ENCODE data around the gene AK1. TPM values are rescaled to one million over a fixed set of nuclear protein-coding genes. Genes with fewer than 3 reads are reported as not detected.
"Not testable (repeated sequence)": the region's sequence is repeated elsewhere in the genome, so short reads cannot be mapped to it uniquely, and the experiment has no call there.

The AK1 gene
- total and polyA plus RNA-seq, 8 donors: 8.9 to 81.7 (median 16.6) TPM

- intact Hi-C loops (cut with DNase I): no loop called here
- Histone ChIP-seq H3K27me3 (no peaks in the 10 kb centered on the region), H3K27ac (peak overlapping the region in 3 of 4 donors; percentile 48 to 67 (median 55)), H3K36me3 (no peaks in the 10 kb centered on the region), H3K4me1 (peaks cover 3 to 16% (median 14%) of the 10 kb centered on the region in 3 donors), H3K4me3 (no peak overlapping the region), H3K9me3 (no peaks in the 10 kb centered on the region)
- ATAC-seq (peak in 3 of 4 donors; percentile 8 to 68 (median 28)), FAIRE-seq (no peak), DNase-seq (peak in 2 of 6 donors; percentile 50 to 57)
- 75 to 79% methylated on average over 18 of the region's 18 CpGs for WGBS, 2 donors
- no peak for TF ChIP-seq CTCF (IDR thresholded peaks at IDR 0.05)
Measured at GRCh38 chr9:127838375-127839078, 38.9 kb downstream of the AK1 start.

- Histone ChIP-seq H3K27me3 (no peaks in the 10 kb centered on the region), H3K36me3 (no peaks in the 10 kb centered on the region), H3K9me3 (no peaks in the 10 kb centered on the region), H3K4me3 (no peak overlapping the region), H3K27ac (no peak overlapping the region), H3K4me1 (peaks cover 3 to 16% (median 14%) of the 10 kb centered on the region in 3 donors)
- DNase-seq: no peak
- no peak for FAIRE-seq
- 79 to 82% methylated on average over 4 of the region's 4 CpGs for WGBS, 2 donors
- ATAC-seq: no peak
- TF ChIP-seq CTCF (IDR thresholded peaks at IDR 0.05): no peak
- intact Hi-C loops (cut with DNase I): no loop called here
Measured at GRCh38 chr9:127837346-127837745, 40.1 kb downstream of the AK1 start.

GRCh38 chr9:127836561-127836960 lies 40.9 kb downstream of the AK1 start:
- Histone ChIP-seq H3K27ac (peak overlapping the region; percentile 31 to 74 (median 56)), H3K4me1 (peaks cover 3 to 16% (median 14%) of the 10 kb centered on the region in 3 donors)
- H3K36me3 ChIP-seq; ATAC-seq; H3K27me3 ChIP-seq; FAIRE-seq; intact Hi-C loops (cut with DNase I); DNase-seq; H3K4me3 ChIP-seq; H3K9me3 ChIP-seq: not testable (repeated sequence)
- WGBS, 2 donors: 94 to 96% methylated on average over 3 of the region's 3 CpGs

GRCh38 chr9:127835991-127836516 lies 41.4 kb downstream of the AK1 start:
- Histone ChIP-seq H3K4me1 (peaks cover 3 to 16% (median 14%) of the 10 kb centered on the region in 3 donors), H3K27ac (peak overlapping the region; percentile 31 to 74 (median 56)), H3K9me3 (no peaks in the 10 kb centered on the region), H3K4me3 (no peak overlapping the region), H3K36me3 (no peaks in the 10 kb centered on the region), H3K27me3 (no peaks in the 10 kb centered on the region)
- TF ChIP-seq CTCF (IDR thresholded peaks at IDR 0.05): no peak
- 76 to 79% methylated on average over 17 of the region's 17 CpGs for WGBS, 2 donors
- DNase-seq (peak in 2 of 6 donors; percentile 49 to 54), FAIRE-seq (no peak), ATAC-seq (peak in 2 of 4 donors; percentile 17 to 29)
- intact Hi-C loops (cut with DNase I): no loop called here

- intact Hi-C loops (cut with DNase I): no loop called here
- Histone ChIP-seq H3K27me3 (no peaks in the 10 kb centered on the region), H3K4me1 (no peaks in the 10 kb centered on the region), H3K9me3 (no peaks in the 10 kb centered on the region), H3K4me3 (no peak overlapping the region), H3K36me3 (no peaks in the 10 kb centered on the region), H3K27ac (peak overlapping the region in 2 of 4 donors; percentile 18 to 44)
- no peak for DNase-seq
- no peak for TF ChIP-seq CTCF (IDR thresholded peaks at IDR 0.05)
- 51 to 57% methylated on average over 1 of the region's 1 CpG for WGBS, 2 donors
- ATAC-seq: peak in 1 of 4 donors; percentile 7
- FAIRE-seq: no peak
Measured at GRCh38 chr9:127833555-127833954, 43.9 kb downstream of the AK1 start.
